NB4 (cell line): ENCODE measurements around the gene EBF3.
A peak's percentile ranks its signal among the peaks of the same experiment; 100 is the strongest.

Experiments
- DNase-seq: peaks from one replicate; pipeline ENCODE4 v3.0.0; 2010; ENCODE audit warnings: low read depth
- H3K4me3 ChIP-seq: one replicate; pipeline ENCODE4 v1.5.1; 2011; ENCODE audit warnings: mild to moderate bottlenecking, low read depth, low read length, moderate library complexity
- CTCF ChIP-seq: IDR thresholded peaks from one replicate; pipeline ENCODE4 v1.5.1; 2012; ENCODE audit warnings: low read depth, low read length
- MYC ChIP-seq: IDR thresholded peaks from 2 replicates; pipeline ENCODE4 v1.6.1; 2011; ENCODE audit warnings: low read depth, low read length
- POLR2A ChIP-seq: IDR thresholded peaks from 2 replicates; pipeline ENCODE4 v1.6.1; 2011; ENCODE audit warnings: mild to moderate bottlenecking; ENCODE audit not compliant: insufficient read length; ENCODE audit errors: extremely low read depth
- TF ChIP-seq, protein P1 (sequence below): IDR thresholded peaks from 2 replicates; pipeline ENCODE4 v1.6.1; 2011; ENCODE audit warnings: low read depth, low read length

The EBF3 gene

DNA sequence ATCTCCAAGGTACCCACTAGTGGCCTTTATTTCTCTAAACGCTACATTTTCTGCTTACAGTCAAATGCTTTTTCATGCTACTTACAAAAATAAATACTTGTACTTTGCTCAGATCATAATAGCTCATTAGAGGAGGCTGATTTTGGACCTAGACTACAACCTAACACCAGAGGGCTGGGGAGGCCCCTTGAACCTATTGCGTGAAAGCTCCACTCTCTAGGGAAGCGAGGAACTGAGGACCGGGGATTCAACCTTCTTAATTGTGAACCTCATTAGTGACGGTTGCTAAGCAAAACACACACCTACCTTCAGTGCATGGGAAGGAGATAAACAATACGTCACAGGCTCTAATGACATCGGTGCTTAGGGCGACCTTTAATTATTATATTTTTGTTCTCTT lies 92.1 kb downstream of the EBF3 start:
- peak overlapping the region; percentile 33 for H3K4me3 ChIP-seq
- peak; percentile 64 for DNase-seq
- no peak for TF ChIP-seq CTCF
- TF ChIP-seq POLR2A = no peak
- TF ChIP-seq, protein P1, sequence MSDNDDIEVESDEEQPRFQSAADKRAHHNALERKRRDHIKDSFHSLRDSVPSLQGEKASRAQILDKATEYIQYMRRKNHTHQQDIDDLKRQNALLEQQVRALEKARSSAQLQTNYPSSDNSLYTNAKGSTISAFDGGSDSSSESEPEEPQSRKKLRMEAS = no peak
- TF ChIP-seq MYC = no peak

DNA sequence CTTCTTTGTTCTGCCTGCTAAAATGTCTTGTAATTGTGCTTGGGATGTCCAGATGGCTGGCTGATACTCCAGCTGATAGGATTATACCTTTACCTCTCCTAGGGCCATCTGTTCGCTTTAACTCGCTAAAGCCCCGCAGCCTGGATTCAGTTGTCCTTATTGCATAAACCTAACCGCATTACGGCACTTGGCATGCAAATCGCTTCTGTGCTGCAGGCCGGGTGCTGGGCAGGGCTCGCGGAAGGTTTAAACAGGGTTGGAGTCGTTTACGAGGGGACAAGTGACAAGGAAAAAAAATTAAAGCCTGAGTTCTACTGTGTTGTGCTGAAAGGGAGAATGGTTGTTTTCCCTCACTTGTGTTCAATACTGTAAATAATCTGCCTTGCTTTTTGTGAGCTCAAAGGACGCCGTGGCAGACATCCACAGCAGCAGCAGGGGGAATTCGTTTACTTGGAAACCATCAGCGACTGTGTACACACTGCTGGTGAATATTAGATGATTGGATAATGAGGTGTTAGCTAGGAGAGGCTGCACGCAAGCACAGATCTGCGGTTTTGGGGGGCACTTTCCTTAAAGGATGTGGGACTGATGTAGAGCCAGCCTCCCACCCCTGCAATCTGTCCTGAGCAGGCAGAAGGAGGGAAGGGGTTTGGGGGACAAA lies 93.0 kb downstream of the EBF3 start:
- DNase-seq = peak; percentile 99
- no peak for TF ChIP-seq POLR2A
- TF ChIP-seq MYC = peak; percentile 82
- TF ChIP-seq, protein P1 = peak; percentile 79
- TF ChIP-seq CTCF = no peak
- H3K4me3 ChIP-seq = peak overlapping the region; percentile 45

GRCh38 chr10:129870474-129870757 lies 93.7 kb downstream of the EBF3 start:
- no peak for TF ChIP-seq CTCF
- DNase-seq = no peak
- H3K4me3 ChIP-seq = peak overlapping the region; percentile 45

DNA sequence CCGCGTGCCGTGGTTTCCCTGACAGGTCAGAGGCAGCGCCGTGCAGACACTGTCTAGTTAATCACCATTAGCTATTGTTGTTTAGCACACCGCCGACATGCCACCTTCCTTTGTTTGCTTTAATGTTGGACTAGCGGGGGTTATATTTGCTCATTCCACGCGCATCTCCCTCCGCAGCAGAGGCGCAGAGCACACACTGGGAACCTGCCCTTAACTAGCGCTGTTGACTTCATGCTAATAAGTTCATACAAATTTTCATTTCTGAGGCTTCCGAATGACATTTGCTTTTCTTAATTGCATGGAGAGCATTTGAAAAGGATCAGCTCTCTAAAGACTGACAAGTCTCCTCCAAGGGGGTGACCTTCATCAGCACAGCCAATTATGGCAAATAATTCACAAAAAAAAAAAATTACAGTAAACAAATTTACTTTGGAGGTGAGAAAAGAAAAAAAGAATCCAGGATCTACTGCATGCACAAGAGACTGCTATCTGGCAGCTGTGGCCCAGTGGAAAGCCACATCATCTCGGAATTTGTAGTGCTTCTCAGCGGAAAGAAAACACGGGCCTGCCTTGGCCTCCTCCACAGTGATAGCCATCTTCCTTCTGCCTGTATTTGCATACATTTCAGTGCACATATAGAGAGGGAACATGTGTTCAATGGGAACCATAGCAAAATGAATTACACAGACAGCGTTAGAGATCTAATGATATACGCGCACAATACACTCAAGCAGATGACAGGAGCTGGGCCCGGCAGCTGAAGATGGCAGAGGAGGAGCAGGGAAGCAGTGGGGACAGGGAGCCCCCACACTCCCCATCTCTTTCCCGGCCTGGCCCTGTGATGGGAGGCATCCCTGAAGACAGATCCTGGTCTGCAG lies 94.2 kb downstream of the EBF3 start:
- H3K4me3 ChIP-seq = no peak overlapping the region
- TF ChIP-seq, protein P1 = no peak
- TF ChIP-seq MYC (no peak), POLR2A (no peak), CTCF (no peak)
- DNase-seq = no peak

GRCh38 chr10:129868449-129869035 lies 95.5 kb downstream of the EBF3 start:
- TF ChIP-seq, protein P1 = no peak
- TF ChIP-seq CTCF = no peak
- no peak for TF ChIP-seq MYC
- no peak for TF ChIP-seq POLR2A
- H3K4me3 ChIP-seq = no peak overlapping the region
- DNase-seq = no peak
